LNCAP (cell line): ENCODE measurements around the gene TEKT2.

Experiments
- TF ChIP-seq, protein P1 (sequence below): fragments of 450-650 bp; IDR thresholded peaks from 2 replicates; pipeline ENCODE4 v1.5.1; 2017; ENCODE audit warnings: mild to moderate bottlenecking

Gene TEKT2

DNA sequence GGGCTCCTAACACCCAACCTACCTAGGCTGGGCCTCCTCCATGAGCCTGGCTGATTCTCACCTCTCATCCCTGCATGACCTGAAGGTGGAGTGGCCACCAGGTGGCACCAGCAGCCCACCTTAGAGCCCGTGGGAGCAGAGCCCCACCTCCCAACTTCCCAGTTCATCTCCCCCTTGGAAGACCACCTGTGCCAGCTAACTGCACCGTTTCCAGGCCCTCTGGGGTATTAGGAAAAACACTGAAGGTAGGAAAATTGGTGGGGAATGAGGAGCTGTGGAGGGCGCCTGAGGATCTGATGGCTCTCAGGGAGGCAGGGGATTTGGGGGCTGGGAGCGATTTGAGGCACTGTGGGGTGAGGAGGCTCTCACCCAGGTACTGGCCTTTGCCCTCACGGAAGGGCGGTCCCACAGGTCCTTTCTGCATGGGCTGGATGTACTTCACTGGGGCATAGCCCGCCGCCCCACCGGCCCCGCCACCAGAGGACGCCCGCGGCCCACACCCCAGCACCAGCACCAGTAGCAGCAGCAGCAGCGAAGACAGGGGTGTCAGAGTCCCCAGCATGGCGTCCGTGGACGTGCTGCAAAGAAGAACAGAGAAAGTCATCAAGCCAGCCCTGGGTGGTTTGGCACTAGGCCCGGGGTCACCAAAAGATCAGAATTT lies 15.9 kb downstream of the TEKT2 start:
- TF ChIP-seq, protein P1, sequence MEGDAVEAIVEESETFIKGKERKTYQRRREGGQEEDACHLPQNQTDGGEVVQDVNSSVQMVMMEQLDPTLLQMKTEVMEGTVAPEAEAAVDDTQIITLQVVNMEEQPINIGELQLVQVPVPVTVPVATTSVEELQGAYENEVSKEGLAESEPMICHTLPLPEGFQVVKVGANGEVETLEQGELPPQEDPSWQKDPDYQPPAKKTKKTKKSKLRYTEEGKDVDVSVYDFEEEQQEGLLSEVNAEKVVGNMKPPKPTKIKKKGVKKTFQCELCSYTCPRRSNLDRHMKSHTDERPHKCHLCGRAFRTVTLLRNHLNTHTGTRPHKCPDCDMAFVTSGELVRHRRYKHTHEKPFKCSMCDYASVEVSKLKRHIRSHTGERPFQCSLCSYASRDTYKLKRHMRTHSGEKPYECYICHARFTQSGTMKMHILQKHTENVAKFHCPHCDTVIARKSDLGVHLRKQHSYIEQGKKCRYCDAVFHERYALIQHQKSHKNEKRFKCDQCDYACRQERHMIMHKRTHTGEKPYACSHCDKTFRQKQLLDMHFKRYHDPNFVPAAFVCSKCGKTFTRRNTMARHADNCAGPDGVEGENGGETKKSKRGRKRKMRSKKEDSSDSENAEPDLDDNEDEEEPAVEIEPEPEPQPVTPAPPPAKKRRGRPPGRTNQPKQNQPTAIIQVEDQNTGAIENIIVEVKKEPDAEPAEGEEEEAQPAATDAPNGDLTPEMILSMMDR, result peak; percentile 87

DNA sequence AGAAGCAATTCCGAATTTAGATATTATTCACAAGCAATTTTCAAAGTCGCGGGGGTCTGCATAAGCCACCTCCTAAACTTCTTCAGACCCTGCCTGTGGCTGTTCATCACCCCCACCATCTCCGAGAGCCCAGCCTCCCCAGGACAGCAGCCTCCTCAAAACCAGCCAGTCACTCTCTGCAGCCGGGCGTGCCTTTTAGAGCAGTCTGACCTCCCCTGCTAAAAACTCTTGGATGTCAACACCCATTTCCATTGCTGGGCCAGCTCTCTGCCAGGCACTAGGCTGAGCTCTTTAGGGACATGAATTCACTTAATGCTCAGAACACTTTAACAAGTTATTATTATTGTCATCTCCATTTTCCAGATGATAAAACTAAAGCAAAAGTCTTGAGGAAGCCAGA lies 16.5 kb downstream of the TEKT2 start:
- TF ChIP-seq, protein P1, result no peak

DNA sequence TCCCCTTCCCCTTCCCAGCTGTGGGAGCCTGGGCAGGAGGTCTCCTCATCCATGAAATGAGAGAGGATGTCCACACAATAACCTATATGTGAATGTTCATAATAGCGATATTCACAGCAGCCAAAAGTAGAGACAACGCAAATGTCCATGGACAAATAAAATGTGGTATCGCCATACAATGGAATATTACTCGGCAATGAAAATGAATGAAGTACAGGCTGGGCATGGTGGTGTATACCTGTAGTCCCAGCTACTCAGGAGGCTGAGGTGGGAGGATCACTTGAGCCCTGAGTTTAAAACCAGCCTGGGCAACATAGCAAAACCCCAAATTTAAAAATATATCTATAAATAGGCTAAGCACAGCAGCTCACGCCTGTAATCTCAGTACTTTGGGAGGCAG lies 17.7 kb downstream of the TEKT2 start:
- TF ChIP-seq, protein P1, result no peak

DNA sequence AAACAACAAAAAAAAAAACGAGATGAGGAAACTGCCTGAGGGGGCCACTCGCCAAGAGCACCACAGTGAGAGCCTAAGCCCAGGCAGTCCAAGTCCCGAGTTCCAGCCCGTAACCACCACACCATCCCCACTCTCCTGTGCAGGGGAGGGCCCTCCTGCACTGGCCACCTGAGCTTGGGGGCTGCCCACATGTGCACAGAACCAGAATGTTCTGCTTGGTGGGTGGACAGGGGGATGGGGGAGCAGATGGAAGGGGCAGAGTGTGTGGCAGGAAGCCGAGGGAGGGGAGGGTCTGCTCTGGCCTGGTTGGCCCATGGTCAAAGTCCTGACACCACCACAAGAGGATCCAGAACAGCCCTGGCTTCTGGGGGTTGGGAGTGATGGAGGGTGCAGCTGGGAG lies 22.4 kb downstream of the TEKT2 start:
- TF ChIP-seq, protein P1, result no peak

DNA sequence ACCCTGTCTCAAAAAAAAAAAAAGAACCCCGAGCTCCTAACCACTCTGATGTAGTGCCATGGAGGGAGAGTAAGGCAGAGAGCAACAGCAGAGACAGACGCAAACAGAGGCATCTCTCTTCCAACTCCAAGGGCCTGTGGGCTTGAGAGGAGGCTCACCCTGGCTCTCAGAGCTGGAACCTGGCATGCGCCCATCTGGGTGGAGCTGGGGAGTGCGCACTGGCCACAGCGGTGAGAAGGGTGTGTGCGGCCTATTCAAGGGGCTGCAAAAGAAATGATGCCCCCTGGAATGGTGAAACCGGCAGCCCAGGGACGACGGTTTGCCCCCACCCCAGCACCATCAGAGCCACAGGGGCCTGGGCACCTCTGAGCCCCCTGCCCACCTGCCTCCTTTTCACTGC lies 23.5 kb downstream of the TEKT2 start:
- TF ChIP-seq, protein P1, result no peak

DNA sequence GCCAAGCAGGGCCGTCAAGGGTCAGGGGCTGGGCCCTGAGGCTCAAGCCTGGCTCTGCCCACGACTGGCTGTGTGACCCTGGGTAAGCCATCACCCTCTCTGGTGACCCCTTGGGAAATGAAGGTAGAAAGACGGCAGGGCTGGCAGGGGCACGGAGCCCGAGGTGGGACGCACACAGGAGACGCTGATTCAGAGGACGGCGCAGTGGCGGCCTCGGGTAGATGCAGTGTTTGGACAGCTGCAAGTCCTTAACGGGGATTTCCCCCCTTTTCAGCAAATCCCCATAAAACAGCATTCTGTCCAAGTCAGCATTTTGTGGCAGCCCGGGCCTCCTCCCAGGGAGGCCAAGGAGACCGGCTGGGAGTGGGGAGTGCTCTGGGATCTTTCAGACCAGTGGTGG lies 24.4 kb downstream of the TEKT2 start:
- TF ChIP-seq, protein P1, result no peak

DNA sequence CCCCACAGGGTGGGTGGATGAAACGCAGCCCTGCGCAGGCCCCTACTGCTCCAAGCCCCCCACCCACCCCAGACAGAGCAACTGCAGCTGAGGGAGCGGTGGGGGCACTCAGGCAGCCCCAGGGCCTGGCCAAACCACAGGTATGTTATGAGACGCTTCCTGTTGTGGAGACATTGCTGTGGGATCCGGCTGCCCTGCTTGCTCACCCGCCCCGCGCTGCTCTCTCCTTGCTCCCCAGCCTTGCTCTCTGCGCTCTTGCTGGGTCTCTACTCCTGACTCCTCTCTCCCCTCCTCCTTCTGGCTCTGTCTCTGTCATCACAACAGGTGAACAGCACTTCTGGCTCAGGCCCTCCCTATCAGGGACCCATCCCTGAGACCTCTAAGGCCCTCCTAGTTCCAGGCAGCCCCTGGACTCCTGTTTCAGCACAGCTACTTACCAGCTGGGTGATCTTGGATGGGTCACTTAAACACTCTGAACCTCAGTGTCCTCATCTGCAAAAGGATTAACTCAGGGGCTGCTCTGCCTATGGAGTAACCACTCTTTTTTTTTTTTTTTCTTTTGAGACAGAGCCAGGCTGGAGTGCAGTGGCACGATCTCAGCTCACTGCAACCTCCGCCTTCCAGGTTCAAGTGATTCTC lies 25.3 kb downstream of the TEKT2 start:
- TF ChIP-seq, protein P1, result no peak
